ENCODE measurements around the gene HERC3.
A peak's percentile ranks its signal among the peaks of the same experiment; 100 is the strongest.

Gene HERC3

DNA sequence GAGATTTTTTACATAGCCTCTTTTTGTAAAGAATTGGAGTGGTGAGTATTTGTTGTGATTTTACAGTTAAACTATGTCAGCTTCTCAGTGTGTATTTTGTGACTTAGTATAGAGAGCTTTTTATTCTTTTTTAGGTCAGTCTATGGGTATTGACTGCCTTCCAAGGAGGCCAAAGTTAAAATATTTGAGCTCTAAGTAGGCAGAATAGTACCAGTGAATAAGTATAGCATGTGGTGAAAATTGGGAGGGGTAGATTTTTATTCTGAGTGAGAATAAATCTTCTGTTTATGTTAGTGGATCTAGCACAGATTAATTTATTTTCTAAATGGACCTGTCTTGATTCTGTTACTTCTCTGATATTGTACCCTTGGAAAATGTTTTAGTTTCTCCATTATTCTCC is 37.5 kb downstream of the HERC3 start:
- H3K27me3 ChIP-seq (ENCODE audit: control insufficient read depth, insufficient read depth, low read length), result no peaks in the 10 kb centered on the region
- no peak overlapping the region for H3K9ac ChIP-seq (ENCODE audit: low read depth, low read length)
- H3K9me3 ChIP-seq (ENCODE audit: control insufficient read depth, insufficient read depth, low read length), result no peaks in the 10 kb centered on the region
- H3K4me1 ChIP-seq (ENCODE audit: control insufficient read depth, insufficient read depth, low read length), result no peaks in the 10 kb centered on the region
- H3K4me3 ChIP-seq (ENCODE audit: low read depth, low read length), result no peak overlapping the region
- H3K36me3 ChIP-seq (ENCODE audit: control insufficient read depth, insufficient read depth, low read length), result no peaks in the 10 kb centered on the region
- no peak overlapping the region for H3K27ac ChIP-seq (ENCODE audit: low read depth, low read length)

DNA sequence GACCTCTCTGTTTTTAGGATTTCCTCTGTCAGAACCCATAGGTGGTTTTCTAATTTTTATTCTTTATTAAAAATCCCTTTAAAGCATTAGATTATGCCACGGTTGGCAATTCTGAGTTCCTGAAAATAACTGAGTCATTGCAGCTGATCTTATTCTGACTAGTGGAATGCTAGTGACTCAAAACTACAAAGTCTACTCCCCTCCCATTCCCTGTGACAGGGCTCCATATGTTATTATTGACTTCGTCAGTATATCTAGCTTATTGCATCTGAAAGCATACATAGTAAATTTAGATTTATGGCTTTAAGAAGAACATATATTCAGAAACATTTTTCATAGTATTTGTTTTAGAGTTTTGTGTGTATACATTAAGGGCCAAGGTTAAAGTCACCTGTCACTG is 38.5 kb downstream of the HERC3 start:
- no peaks in the 10 kb centered on the region for H3K4me1 ChIP-seq (ENCODE audit: control insufficient read depth, insufficient read depth, low read length)
- no peak overlapping the region for H3K4me3 ChIP-seq (ENCODE audit: low read depth, low read length)
- H3K27me3 ChIP-seq (ENCODE audit: control insufficient read depth, insufficient read depth, low read length), result no peaks in the 10 kb centered on the region
- H3K9me3 ChIP-seq (ENCODE audit: control insufficient read depth, insufficient read depth, low read length), result no peaks in the 10 kb centered on the region
- H3K9ac ChIP-seq (ENCODE audit: low read depth, low read length), result no peak overlapping the region
- no peaks in the 10 kb centered on the region for H3K36me3 ChIP-seq (ENCODE audit: control insufficient read depth, insufficient read depth, low read length)
- H3K27ac ChIP-seq (ENCODE audit: low read depth, low read length), result no peak overlapping the region

GRCh38 chr4:88643932-88644331 is 51.7 kb downstream of the HERC3 start:
- no peak overlapping the region for H3K4me3 ChIP-seq (ENCODE audit: low read depth, low read length)
- no peaks in the 10 kb centered on the region for H3K36me3 ChIP-seq (ENCODE audit: control insufficient read depth, insufficient read depth, low read length)
- H3K27me3 ChIP-seq (ENCODE audit: control insufficient read depth, insufficient read depth, low read length), result no peaks in the 10 kb centered on the region
- H3K4me1 ChIP-seq (ENCODE audit: control insufficient read depth, insufficient read depth, low read length), result peaks cover 28% of the 10 kb centered on the region
- no peak overlapping the region for H3K27ac ChIP-seq (ENCODE audit: low read depth, low read length)
- H3K9ac ChIP-seq (ENCODE audit: low read depth, low read length), result no peak overlapping the region
- H3K9me3 ChIP-seq (ENCODE audit: control insufficient read depth, insufficient read depth, low read length), result no peaks in the 10 kb centered on the region

GRCh38 chr4:88645994-88646393 is 53.7 kb downstream of the HERC3 start:
- Histone ChIP-seq H3K9ac (ENCODE audit: low read depth, low read length) (no peak overlapping the region), H3K4me3 (ENCODE audit: low read depth, low read length) (no peak overlapping the region), H3K4me1 (ENCODE audit: control insufficient read depth, insufficient read depth, low read length) (peaks cover 39% of the 10 kb centered on the region), H3K9me3 (ENCODE audit: control insufficient read depth, insufficient read depth, low read length) (no peaks in the 10 kb centered on the region), H3K36me3 (ENCODE audit: control insufficient read depth, insufficient read depth, low read length) (no peaks in the 10 kb centered on the region), H3K27me3 (ENCODE audit: control insufficient read depth, insufficient read depth, low read length) (no peaks in the 10 kb centered on the region), H3K27ac (ENCODE audit: low read depth, low read length) (peak overlapping the region; percentile 43)

- H3K36me3 ChIP-seq (ENCODE audit: control insufficient read depth, insufficient read depth, low read length), result no peaks in the 10 kb centered on the region
- no peaks in the 10 kb centered on the region for H3K27me3 ChIP-seq (ENCODE audit: control insufficient read depth, insufficient read depth, low read length)
- H3K4me3 ChIP-seq (ENCODE audit: low read depth, low read length), result no peak overlapping the region
- H3K4me1 ChIP-seq (ENCODE audit: control insufficient read depth, insufficient read depth, low read length), result peaks cover 39% of the 10 kb centered on the region
- H3K27ac ChIP-seq (ENCODE audit: low read depth, low read length), result peak overlapping the region; percentile 43
- H3K9me3 ChIP-seq (ENCODE audit: control insufficient read depth, insufficient read depth, low read length), result no peaks in the 10 kb centered on the region
- peak overlapping the region; percentile 17; the same call in 1 of the 2 replicates for H3K9ac ChIP-seq (ENCODE audit: low read depth, low read length)
These were observed 54.4 kb downstream of the HERC3 start for GRCh38 chr4:88646528-88647280.

DNA sequence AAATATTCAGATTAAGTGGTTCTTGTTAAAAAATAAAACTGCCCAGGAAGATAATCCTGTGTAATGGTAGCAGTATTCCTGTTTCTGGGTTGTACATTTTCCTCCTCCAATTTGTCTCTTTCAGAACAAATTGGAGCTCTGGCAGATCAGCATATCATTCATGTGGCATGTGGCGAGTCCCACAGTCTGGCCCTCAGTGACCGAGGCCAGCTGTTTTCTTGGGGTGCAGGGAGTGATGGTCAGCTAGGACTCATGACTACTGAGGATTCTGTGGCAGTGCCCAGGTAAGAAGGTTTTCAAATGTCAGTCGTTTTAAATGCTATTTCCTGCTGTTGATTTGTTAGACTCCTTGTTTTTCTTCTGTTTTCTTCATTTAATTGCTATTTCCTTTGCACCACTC is 57.4 kb downstream of the HERC3 start:
- Histone ChIP-seq H3K36me3 (ENCODE audit: control insufficient read depth, insufficient read depth, low read length) (no peaks in the 10 kb centered on the region), H3K9ac (ENCODE audit: low read depth, low read length) (no peak overlapping the region)

GRCh38 chr4:88653371-88653946 is 61.2 kb downstream of the HERC3 start:
- H3K4me3 ChIP-seq (ENCODE audit: low read depth, low read length), result no peak overlapping the region
- peaks cover 13% of the 10 kb centered on the region for H3K4me1 ChIP-seq (ENCODE audit: control insufficient read depth, insufficient read depth, low read length)
- no peak overlapping the region for H3K27ac ChIP-seq (ENCODE audit: low read depth, low read length)
- H3K36me3 ChIP-seq (ENCODE audit: control insufficient read depth, insufficient read depth, low read length), result no peaks in the 10 kb centered on the region
- no peaks in the 10 kb centered on the region for H3K9me3 ChIP-seq (ENCODE audit: control insufficient read depth, insufficient read depth, low read length)
- H3K9ac ChIP-seq (ENCODE audit: low read depth, low read length), result no peak overlapping the region
- no peaks in the 10 kb centered on the region for H3K27me3 ChIP-seq (ENCODE audit: control insufficient read depth, insufficient read depth, low read length)

More for the DNA sequence above, 57.4 kb downstream of the HERC3 start:
- Histone ChIP-seq H3K4me1 (ENCODE audit: control insufficient read depth, insufficient read depth, low read length) (peaks cover 39% of the 10 kb centered on the region), H3K27ac (ENCODE audit: low read depth, low read length) (no peak overlapping the region), H3K27me3 (ENCODE audit: control insufficient read depth, insufficient read depth, low read length) (no peaks in the 10 kb centered on the region), H3K9me3 (ENCODE audit: control insufficient read depth, insufficient read depth, low read length) (no peaks in the 10 kb centered on the region), H3K4me3 (ENCODE audit: low read depth, low read length) (no peak overlapping the region)

DNA sequence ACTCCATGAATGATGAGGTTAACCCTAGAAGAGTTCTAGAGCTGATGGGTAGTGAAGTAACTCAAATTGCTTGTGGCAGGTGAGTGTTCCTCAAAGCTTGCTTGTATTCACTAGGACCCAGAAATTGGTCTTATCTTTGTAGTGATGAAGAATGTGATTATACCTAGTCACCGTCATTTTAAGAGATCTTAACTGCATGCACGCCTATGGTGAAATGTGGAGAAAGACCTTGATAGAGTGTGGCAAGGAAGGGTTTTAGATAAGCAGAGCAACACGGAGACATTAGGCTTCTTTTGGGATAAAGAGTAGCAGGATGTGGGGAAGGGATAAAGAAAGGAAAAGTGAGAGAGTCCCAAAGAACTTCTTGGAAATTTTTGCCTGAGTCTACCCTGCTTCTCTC is 62.9 kb downstream of the HERC3 start:
- no peak overlapping the region for H3K4me3 ChIP-seq (ENCODE audit: low read depth, low read length)
- H3K36me3 ChIP-seq (ENCODE audit: control insufficient read depth, insufficient read depth, low read length), result no peaks in the 10 kb centered on the region
- no peaks in the 10 kb centered on the region for H3K9me3 ChIP-seq (ENCODE audit: control insufficient read depth, insufficient read depth, low read length)
- H3K4me1 ChIP-seq (ENCODE audit: control insufficient read depth, insufficient read depth, low read length), result peaks cover 10% of the 10 kb centered on the region
- no peak overlapping the region for H3K9ac ChIP-seq (ENCODE audit: low read depth, low read length)
- no peaks in the 10 kb centered on the region for H3K27me3 ChIP-seq (ENCODE audit: control insufficient read depth, insufficient read depth, low read length)
- H3K27ac ChIP-seq (ENCODE audit: low read depth, low read length), result no peak overlapping the region

DNA sequence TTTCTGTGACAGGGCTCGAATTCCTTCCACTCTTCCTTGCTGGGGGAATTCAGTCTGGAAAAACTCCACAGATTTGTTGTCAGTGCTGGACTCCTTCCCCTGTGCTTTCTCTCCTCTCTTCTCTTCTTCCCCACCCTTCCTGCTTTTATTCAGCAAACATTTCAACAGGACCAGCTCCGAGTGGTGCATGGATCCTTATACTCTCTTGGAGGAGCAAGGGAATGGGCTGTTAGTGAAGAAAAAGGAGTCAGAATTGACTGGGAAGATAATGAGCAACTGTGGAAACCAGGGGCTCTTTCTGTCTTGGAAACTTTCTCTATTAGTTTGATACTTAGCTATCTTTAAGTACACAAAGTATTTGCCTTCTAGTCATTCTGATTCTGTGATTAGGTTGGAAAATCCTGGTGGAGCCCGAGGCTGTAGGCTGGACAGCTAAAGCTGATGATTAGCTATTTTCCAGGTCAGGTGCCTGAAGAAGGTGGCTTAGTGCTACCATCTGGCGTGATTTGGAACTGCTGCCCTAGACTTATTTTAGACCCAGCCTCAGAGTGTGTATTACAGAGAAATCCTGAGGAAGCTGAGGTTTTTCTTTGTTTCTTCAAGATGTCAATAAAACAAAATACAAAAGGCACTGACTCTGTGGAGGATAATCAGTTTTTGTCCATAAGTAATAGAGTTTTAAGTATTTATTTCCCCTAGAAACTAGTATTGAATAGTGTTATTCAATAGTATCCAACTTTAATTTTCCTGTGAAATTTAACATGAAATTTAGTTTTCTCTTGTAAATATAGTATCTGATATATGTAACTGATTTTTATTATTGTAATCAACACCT is 67.0 kb downstream of the HERC3 start:
- no peaks in the 10 kb centered on the region for H3K27me3 ChIP-seq (ENCODE audit: control insufficient read depth, insufficient read depth, low read length)
- no peak overlapping the region for H3K9ac ChIP-seq (ENCODE audit: low read depth, low read length)
- H3K4me3 ChIP-seq (ENCODE audit: low read depth, low read length), result no peak overlapping the region

GRCh38 chr4:88659890-88660208 is 67.6 kb downstream of the HERC3 start:
- no peaks in the 10 kb centered on the region for H3K36me3 ChIP-seq (ENCODE audit: control insufficient read depth, insufficient read depth, low read length)
- H3K9ac ChIP-seq (ENCODE audit: low read depth, low read length), result no peak overlapping the region

More for the DNA sequence above, 67.0 kb downstream of the HERC3 start:
- Histone ChIP-seq H3K36me3 (ENCODE audit: control insufficient read depth, insufficient read depth, low read length) (no peaks in the 10 kb centered on the region), H3K4me1 (ENCODE audit: control insufficient read depth, insufficient read depth, low read length) (peaks cover 7% of the 10 kb centered on the region), H3K9me3 (ENCODE audit: control insufficient read depth, insufficient read depth, low read length) (no peaks in the 10 kb centered on the region), H3K27ac (ENCODE audit: low read depth, low read length) (no peak overlapping the region)

More at GRCh38 chr4:88659890-88660208, 67.6 kb downstream of the HERC3 start:
- H3K4me1 ChIP-seq (ENCODE audit: control insufficient read depth, insufficient read depth, low read length), result peaks cover 7% of the 10 kb centered on the region
- no peak overlapping the region for H3K4me3 ChIP-seq (ENCODE audit: low read depth, low read length)
- H3K27ac ChIP-seq (ENCODE audit: low read depth, low read length), result no peak overlapping the region
- H3K27me3 ChIP-seq (ENCODE audit: control insufficient read depth, insufficient read depth, low read length), result no peaks in the 10 kb centered on the region
- no peaks in the 10 kb centered on the region for H3K9me3 ChIP-seq (ENCODE audit: control insufficient read depth, insufficient read depth, low read length)
